ENCODE measurements around the gene MTF1.

Gene MTF1

DNA sequence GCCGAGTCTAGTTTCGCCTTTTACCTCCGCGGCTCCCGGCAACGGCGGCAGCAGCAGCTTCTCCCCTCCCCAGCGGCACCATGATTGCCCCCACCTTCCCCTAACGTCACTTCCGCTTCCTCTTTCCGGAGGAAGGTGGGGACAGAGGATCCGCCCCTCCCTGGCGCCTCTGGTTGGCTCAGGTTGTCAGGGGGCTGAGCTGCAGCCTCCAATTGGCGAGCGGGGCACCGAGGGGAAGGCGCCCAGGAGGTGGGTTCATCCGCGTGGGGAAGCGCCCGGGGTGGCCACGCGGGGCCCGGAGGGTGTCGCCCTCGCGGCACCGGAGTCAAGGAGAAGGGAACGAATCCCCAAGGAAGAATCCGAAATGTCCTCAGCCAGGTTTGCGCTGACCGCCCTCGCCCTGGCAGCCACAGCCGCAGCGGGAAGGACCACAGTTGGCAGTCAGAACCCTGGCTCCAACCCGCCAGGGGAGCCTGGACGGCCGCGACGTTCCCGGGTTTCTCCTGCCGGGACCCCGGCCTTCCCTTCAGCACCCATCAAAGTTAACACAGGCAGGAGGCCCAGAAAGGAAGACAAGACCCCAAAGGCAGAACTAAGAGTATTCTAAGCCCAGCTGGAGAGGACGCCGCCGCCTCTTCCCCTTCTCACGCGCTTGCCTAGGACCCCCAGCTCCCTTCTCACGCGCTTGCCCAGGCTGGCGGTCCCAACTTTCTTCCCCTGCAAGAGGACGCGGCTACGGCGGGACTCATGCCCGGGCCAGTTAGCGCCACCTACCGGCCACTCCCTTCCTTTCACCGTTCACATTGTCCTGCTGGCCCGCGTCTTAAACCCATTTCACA lies at the start of gene MTF1:
Gene MTF1, minus strand, starts transcription at position 86 of the 839 bp plus-strand sequence. CDS start 1,934 bp downstream, outside the sequence.
- TF ChIP-seq, protein P1, sequence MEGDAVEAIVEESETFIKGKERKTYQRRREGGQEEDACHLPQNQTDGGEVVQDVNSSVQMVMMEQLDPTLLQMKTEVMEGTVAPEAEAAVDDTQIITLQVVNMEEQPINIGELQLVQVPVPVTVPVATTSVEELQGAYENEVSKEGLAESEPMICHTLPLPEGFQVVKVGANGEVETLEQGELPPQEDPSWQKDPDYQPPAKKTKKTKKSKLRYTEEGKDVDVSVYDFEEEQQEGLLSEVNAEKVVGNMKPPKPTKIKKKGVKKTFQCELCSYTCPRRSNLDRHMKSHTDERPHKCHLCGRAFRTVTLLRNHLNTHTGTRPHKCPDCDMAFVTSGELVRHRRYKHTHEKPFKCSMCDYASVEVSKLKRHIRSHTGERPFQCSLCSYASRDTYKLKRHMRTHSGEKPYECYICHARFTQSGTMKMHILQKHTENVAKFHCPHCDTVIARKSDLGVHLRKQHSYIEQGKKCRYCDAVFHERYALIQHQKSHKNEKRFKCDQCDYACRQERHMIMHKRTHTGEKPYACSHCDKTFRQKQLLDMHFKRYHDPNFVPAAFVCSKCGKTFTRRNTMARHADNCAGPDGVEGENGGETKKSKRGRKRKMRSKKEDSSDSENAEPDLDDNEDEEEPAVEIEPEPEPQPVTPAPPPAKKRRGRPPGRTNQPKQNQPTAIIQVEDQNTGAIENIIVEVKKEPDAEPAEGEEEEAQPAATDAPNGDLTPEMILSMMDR (IDR thresholded peaks at IDR 0.05) = peak; percentile 91

DNA sequence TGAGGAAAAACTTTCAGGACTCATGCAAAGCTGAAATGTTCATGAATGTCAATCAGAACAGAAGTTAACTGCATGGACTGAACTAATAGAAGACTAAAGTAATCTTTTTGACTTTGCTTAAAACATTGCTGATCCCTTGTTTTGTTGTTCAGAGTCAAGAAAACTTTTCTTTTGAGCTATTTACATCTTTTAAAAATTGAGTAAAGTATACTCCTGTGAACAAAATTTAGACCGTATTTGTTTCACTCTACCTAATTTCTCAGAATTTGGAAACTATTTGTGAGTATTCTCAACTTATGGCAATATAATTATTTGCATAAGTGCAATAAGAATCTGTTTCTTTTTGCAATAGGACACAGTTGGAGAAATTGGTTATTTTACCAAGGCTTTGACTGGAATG lies 46.3 kb upstream of the MTF1 start:
- TF ChIP-seq, protein P1 (IDR thresholded peaks at IDR 0.05) = no peak

DNA sequence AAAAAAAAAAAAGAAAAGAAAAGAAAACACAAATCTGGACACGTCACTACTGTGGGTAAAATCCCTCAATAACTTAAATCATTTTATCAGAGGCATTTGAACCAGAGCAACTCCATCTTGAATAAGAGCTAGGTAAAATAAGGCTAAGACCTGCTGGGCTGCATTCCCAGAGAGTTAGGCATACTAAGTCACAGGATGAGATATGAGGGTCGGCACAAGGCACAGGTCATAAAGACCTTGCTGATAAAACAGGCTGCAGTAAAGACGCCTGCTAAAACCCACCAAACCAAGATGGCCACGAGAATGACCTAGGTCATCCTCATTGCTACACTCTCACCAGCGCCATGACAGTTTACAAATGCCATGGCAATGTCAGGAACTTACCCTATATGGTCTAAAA lies 43.6 kb upstream of the MTF1 start:
- TF ChIP-seq, protein P1 (IDR thresholded peaks at IDR 0.05) = no peak

DNA sequence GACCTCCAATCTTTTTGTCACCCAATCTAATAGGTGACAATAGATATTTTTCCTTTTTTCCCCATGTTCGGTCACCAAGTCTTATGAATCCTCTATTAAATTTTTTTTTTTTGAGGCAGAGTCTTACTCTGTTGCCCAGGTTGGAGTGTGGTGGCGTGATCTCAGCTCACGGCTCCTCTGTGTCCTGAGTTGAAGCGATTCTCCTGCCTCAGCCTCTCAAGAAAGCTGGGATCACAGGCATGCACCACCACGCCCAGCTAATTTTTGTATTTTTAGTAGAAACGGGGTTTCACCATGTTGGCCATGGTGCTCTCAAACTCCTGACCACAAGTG lies 42.5 kb upstream of the MTF1 start:
- TF ChIP-seq, protein P1 (IDR thresholded peaks at IDR 0.05) = no peak

DNA sequence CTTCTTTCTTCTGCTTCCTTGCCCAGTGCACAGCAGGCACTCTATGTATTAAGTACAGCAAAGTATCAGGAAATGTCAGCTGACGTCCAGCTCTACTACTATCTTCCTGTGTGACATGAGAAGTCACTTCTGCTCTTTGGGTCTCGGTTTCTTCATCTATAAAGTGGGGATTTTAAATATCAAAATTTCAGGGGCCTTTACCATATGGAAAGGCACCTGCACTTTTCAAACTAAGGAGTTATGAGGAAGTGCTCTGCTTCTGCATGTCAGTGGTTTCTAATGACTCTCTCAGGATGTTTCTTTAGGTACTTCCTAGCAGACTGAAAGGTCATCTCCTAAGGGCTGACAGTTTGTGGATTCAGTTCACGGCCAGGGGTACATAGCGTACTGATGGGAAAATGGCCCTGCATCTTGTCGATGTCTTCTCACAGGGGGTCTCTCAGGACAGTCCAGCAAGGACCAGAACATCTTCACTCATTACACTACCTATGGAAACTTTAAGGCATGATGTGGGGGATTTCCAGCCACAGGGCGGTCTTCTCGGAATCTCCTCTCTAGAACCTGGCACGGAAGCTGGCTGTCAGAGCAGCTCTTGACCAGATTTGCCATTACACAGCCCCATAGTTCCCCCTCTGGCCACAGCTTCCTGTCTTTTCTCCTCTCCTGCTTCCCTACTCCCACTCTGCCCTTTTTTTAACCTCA lies 42.0 kb upstream of the MTF1 start:
- TF ChIP-seq, protein P1 (IDR thresholded peaks at IDR 0.05) = no peak

DNA sequence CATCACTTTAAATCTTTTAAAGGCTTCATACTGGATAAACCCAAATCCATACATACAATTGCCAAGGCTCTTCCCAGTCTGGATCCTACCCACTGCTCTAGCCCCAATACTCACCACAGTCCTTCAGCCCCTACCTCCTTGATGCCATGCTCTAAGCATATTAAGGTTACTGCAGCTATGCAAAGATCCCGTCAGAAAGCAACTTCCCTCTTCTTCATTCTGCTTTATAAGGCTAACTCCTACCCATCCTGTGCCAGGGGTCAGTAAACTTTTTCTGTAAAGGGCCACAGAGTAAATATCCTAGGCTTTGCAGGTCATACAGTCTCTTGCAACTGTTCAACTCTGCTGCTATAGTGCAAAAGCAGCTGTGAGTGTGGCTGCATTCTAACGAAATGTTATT lies 34.3 kb upstream of the MTF1 start:
- TF ChIP-seq, protein P1 (IDR thresholded peaks at IDR 0.05) = no peak

DNA sequence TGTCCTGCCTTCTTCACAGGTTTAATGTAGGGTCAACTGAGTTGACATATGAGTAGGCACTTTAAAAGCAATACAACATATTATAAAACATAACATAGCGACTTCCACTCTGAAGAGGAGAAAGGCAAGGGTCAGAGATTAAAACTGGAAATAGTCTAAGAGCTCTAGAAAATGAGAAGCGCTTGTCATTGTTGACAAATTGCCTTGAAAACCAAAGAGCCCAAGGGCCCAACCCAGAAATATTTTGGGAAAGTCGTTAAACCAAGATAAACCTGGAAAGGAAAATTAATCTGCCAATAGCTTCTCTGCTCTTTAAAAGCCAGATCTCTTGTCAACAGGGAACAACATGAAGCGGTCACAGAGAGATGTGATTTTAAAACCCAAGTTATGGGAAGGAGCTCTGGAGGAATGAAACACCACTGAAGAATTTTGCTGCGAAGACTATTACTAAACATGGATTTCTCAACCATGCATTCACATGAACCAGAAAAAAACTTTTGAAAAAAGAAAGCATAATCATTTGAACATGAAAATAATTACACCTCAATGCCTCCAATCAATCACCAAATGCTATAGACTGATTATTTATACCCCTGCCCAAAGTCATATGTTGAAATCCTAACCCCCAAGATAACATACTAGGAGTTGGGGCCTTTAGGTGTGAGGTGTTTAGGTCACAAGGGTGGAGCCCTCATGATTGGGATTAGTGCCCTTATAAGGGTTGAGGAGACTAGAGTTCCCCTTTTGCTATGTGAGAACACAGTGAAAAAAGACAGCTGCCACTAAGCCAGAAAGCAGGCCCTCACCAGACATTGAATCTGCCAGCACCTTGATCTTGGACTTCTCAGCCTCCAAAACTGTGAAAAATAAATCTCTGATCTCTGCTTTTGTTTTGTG lies 33.0 kb upstream of the MTF1 start:
- TF ChIP-seq, protein P1 (IDR thresholded peaks at IDR 0.05) = no peak
